WTC11 (cell line): ENCODE measurements around the gene GFY. TPM values are rescaled to one million over a fixed set of nuclear protein-coding genes. Genes with fewer than 3 reads are reported as not detected.
A peak's percentile ranks its signal among the peaks of the same experiment; 100 is the strongest.

ENCODE experiments used
- ATAC-seq: fragments of 200-7000 bp; cut with Tn5 transposase; 2 replicates; pipeline ENCODE4 v1.10.0; 2021; ENCODE audit warnings: mild to moderate bottlenecking, moderate library complexity
- Bru-seq: library from RNA; stranded (reverse); fragments of 400-500 nt; gene quantifications from one replicate; lab custom pipeline; 2021; lab: Mats Ljungman, UMichigan
- CTCF ChIA-PET: fragments of 300-600 bp; sonication (Branson Sonifier 250); formaldehyde crosslinking; loops from one replicate; lab custom pipeline; 2021; ENCODE audit warnings: antibody characterized with exemption; lab: Charles Lee
- POLR2A ChIA-PET: fragments of 350-600 bp; sonication (Branson Sonifier 250); formaldehyde crosslinking; loops from one replicate; lab custom pipeline; 2021; ENCODE audit warnings: antibody characterized with exemption; lab: Charles Lee
- DNase-seq: peaks from one replicate; pipeline ENCODE4 v3.0.0; 2021; ENCODE audit warnings: low spot score
- H3K27ac Mint-ChIP-seq: 2 replicates; pipeline ENCODE4 v1.8.0; 2021; ENCODE audit warnings: mixed read lengths
- H3K27me3 Mint-ChIP-seq: 2 replicates; pipeline ENCODE4 v1.8.0; 2021; ENCODE audit warnings: low read depth, mild to moderate bottlenecking, moderate library complexity, mixed read lengths
- H3K36me3 Mint-ChIP-seq: 2 replicates; pipeline ENCODE4 v1.8.0; 2021; ENCODE audit warnings: mixed read lengths
- H3K4me1 Mint-ChIP-seq: 2 replicates; pipeline ENCODE4 v1.8.0; 2022; ENCODE audit warnings: mixed read lengths
- H3K4me3 Mint-ChIP-seq: 2 replicates; pipeline ENCODE4 v1.8.0; 2021; ENCODE audit warnings: mild to moderate bottlenecking, moderate library complexity, mixed read lengths
- H3K9me3 Mint-ChIP-seq: 2 replicates; pipeline ENCODE4 v1.8.0; 2021; ENCODE audit warnings: mixed read lengths
- ATF1 ChIP-seq: sonication (generic); formaldehyde crosslinking; IDR thresholded peaks from 2 replicates; pipeline ENCODE4 v1.8.1; 2023; ENCODE audit warnings: mild to moderate bottlenecking, moderate library complexity, missing genetic modification reagents
- ATF6 ChIP-seq: sonication (generic); formaldehyde crosslinking; IDR thresholded peaks from 2 replicates; pipeline ENCODE4 v1.8.1; 2023; ENCODE audit warnings: mild to moderate bottlenecking, missing genetic modification reagents
- CBFB ChIP-seq: sonication (generic); formaldehyde crosslinking; IDR thresholded peaks from 2 replicates; pipeline ENCODE4 v1.8.1; 2022; ENCODE audit warnings: mild to moderate bottlenecking, low read depth, missing genetic modification reagents
- CREM ChIP-seq: sonication (generic); formaldehyde crosslinking; IDR thresholded peaks from 2 replicates; pipeline ENCODE4 v1.8.1; 2022; ENCODE audit warnings: mild to moderate bottlenecking, missing genetic modification reagents, moderate library complexity
- MAX ChIP-seq: sonication (generic); formaldehyde crosslinking; IDR thresholded peaks from 2 replicates; pipeline ENCODE4 v1.8.0; 2022; ENCODE audit warnings: mild to moderate bottlenecking, missing genetic modification reagents
- MXD4 ChIP-seq: fragments of 250-450 bp; sonication (Bioruptor Pico); IDR thresholded peaks from 2 replicates; pipeline ENCODE4 v1.8.0; 2021; ENCODE audit warnings: mild to moderate bottlenecking, moderate library complexity, borderline replicate concordance
- NFYB ChIP-seq: sonication (generic); formaldehyde crosslinking; conservative IDR thresholded peaks from 2 replicates; pipeline ENCODE4 v1.8.0; 2022; ENCODE audit warnings: low read depth, missing genetic modification reagents
- PRRX2 ChIP-seq: fragments of 250-450 bp; sonication (Bioruptor Pico); IDR thresholded peaks from 2 replicates; pipeline ENCODE4 v1.8.0; 2021; ENCODE audit warnings: mild to moderate bottlenecking
- RELA ChIP-seq: sonication (generic); formaldehyde crosslinking; IDR thresholded peaks from 2 replicates; pipeline ENCODE4 v1.8.1; 2022; ENCODE audit warnings: missing genetic modification reagents, mild to moderate bottlenecking, borderline replicate concordance
- RORB ChIP-seq: fragments of 250-450 bp; sonication (Bioruptor Pico); IDR thresholded peaks from 2 replicates; pipeline ENCODE4 v1.9.0; 2021; ENCODE audit warnings: mild to moderate bottlenecking
- TEAD1 ChIP-seq: sonication (generic); formaldehyde crosslinking; IDR thresholded peaks from 2 replicates; pipeline ENCODE4 v1.8.0; 2022; ENCODE audit warnings: mild to moderate bottlenecking, missing genetic modification reagents
- TEAD4 ChIP-seq: sonication (generic); formaldehyde crosslinking; IDR thresholded peaks from 2 replicates; pipeline ENCODE4 v1.8.0; 2022; ENCODE audit warnings: mild to moderate bottlenecking, missing genetic modification reagents
- ZNF138 ChIP-seq: sonication (generic); formaldehyde crosslinking; conservative IDR thresholded peaks from 2 replicates; pipeline ENCODE4 v1.8.1; 2022; ENCODE audit warnings: mild to moderate bottlenecking, moderate library complexity, missing genetic modification reagents
- ZNF423 ChIP-seq: fragments of 250-450 bp; sonication (Bioruptor Pico); IDR thresholded peaks from 2 replicates; pipeline ENCODE4 v2.1.2; 2022; ENCODE audit warnings: mild to moderate bottlenecking, moderate library complexity
- ZNF512 ChIP-seq: sonication (generic); formaldehyde crosslinking; IDR thresholded peaks from 2 replicates; pipeline ENCODE4 v1.8.1; 2022; ENCODE audit warnings: missing genetic modification reagents, borderline replicate concordance
- long read RNA-seq, 3 experiments: library from RNA in 1 of 3; library from capped mRNA in 1 of 3; library from polyadenylated mRNA in 1 of 3; unstranded in 2 of 3; stranded (forward) in 1 of 3; transcript quantifications; one replicate each; pipeline ENCODE4 v2.0.0, GENCODE V29; 2021
- total RNA-seq: library from RNA; stranded (reverse); gene quantifications from 3 replicates; pipeline ENCODE4 v1.2.3, GENCODE V29; 2021
- TF ChIP-seq, protein P1 (sequence below): sonication (generic); formaldehyde crosslinking; IDR thresholded peaks from 2 replicates; pipeline ENCODE4 v1.8.1; 2023; ENCODE audit warnings: mild to moderate bottlenecking, missing genetic modification reagents, moderate library complexity
- TF ChIP-seq, protein P2 (sequence below): fragments of 250-450 bp; sonication (Bioruptor Pico); IDR thresholded peaks from 2 replicates; pipeline ENCODE4 v1.9.0; 2021; ENCODE audit warnings: mild to moderate bottlenecking, borderline replicate concordance
- TF ChIP-seq, protein P3 (sequence below): sonication (generic); formaldehyde crosslinking; IDR thresholded peaks from 2 replicates; pipeline ENCODE4 v1.8.1; 2022; ENCODE audit warnings: mild to moderate bottlenecking, missing genetic modification reagents, moderate library complexity, borderline replicate concordance

The GFY gene, protein sequence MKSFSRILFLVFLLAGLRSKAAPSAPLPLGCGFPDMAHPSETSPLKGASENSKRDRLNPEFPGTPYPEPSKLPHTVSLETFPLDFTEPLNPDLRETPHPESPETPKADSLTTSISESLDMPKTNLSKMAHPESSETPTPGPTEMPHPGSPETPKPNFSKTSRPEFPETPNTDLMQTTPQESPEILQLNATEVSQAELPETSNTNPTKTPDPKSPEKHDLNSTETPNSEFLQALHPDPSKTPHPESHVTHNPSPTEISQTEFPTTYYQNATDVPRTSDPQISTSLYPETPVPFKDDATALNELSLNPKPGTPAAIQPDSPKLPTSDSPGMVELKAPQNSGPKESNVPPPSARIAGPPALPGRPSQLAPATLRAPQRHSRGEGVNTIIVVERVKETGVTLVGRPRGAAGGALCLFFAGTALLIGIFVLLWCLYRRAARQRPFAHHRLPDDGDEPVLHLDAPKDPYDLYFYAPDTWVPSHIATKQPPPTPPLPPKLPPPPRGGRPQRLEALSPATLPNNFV
- 0.85 to 1.4 TPM (median 0.87 TPM) in 3 replicates for total RNA-seq
- Bru-seq, nascent RNA = percentile 26 among the genes with signal in this experiment
- long read RNA-seq, experiment 1, partial matches to known transcripts = 1 of 1 reads
- long read RNA-seq, experiment 1, other reads (novel, unspliced or antisense) = 0 of 1 reads
- long read RNA-seq, experiment 2, partial matches to known transcripts = 2 of 2 reads
- long read RNA-seq, experiment 2, other reads (novel, unspliced or antisense) = 0 of 2 reads
- long read RNA-seq, experiment 3, partial matches to known transcripts = 1 of 1 reads
- long read RNA-seq, experiment 3, other reads (novel, unspliced or antisense) = 0 of 1 reads

- CTCF ChIA-PET = interaction anchor here (0.5 to 4.5 kb wide), 14 partner anchors 11 to 1001 kb away, joined by 3 to 34 read pairs (median 4); partner anchors contain the start of genes ALDH16A1 and SLC17A7
- DNase-seq = no peak
- POLR2A ChIA-PET = interaction anchor here (0.7 to 1.1 kb wide), 2 partner anchors 11 to 63 kb away, joined by 3 to 4 read pairs; partner anchors contain the start of gene TEAD2
- no peaks in the 10 kb centered on the region for H3K36me3 Mint-ChIP-seq
- peak within 1 kb of the TSS; percentile 68 for H3K4me3 Mint-ChIP-seq
- no peak for TF ChIP-seq CREM (CRISPR knock-in tag)
- TF ChIP-seq ZNF423 (CRISPR knock-in tag) = no peak
- TF ChIP-seq ZNF138 = no peak
- no peak for TF ChIP-seq MAX (CRISPR knock-in tag)
- TF ChIP-seq ZNF512 = no peak
- TF ChIP-seq, all 79 proteins: peak for 0
- Mint-ChIP-seq H3K4me1 (peaks cover 74% of the 10 kb centered on the region), H3K27ac (no peak within 1 kb of the TSS), H3K27me3 (peaks cover 98% of the 10 kb centered on the region), H3K9me3 (no peaks in the 10 kb centered on the region)
- ATAC-seq = no peak
Measured at GRCh38 chr19:49425178-49425577, at the start of gene GFY. Gene GFY (plus strand): TSS chr19:49425388. CDS start chr19:49426431, 1,043 bp downstream.

GRCh38 chr19:49378512-49378911, 46.7 kb upstream of the GFY start:
- CTCF ChIA-PET = no interaction called here
- Mint-ChIP-seq H3K9me3 (peaks cover 14% of the 10 kb centered on the region), H3K4me1 (peaks cover 3% of the 10 kb centered on the region; the same call in 1 of the 2 replicates)

More at GRCh38 chr19:49378512-49378911, 46.7 kb upstream of the GFY start:
- H3K27me3 Mint-ChIP-seq = peaks cover 24% of the 10 kb centered on the region
- H3K27ac Mint-ChIP-seq = no peak overlapping the region
- POLR2A ChIA-PET = interaction anchor here (0.6 kb wide), 1 partner anchor 35 kb away, joined by 4 read pairs; no protein-coding TSS in a partner anchor
- TF ChIP-seq RORB (CRISPR knock-in tag) (no peak), MXD4 (CRISPR knock-in tag) (no peak), ATF6 (CRISPR knock-in tag) (no peak), TEAD4 (CRISPR knock-in tag) (no peak), CBFB (no peak), TEAD1 (no peak), ATF1 (CRISPR knock-in tag) (no peak), PRRX2 (CRISPR knock-in tag) (no peak), NFYB (CRISPR knock-in tag) (no peak), RELA (CRISPR knock-in tag) (no peak)
- TF ChIP-seq, protein P1, sequence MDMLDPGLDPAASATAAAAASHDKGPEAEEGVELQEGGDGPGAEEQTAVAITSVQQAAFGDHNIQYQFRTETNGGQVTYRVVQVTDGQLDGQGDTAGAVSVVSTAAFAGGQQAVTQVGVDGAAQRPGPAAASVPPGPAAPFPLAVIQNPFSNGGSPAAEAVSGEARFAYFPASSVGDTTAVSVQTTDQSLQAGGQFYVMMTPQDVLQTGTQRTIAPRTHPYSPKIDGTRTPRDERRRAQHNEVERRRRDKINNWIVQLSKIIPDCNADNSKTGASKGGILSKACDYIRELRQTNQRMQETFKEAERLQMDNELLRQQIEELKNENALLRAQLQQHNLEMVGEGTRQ (CRISPR knock-in tag) = no peak
- TF ChIP-seq, protein P2, sequence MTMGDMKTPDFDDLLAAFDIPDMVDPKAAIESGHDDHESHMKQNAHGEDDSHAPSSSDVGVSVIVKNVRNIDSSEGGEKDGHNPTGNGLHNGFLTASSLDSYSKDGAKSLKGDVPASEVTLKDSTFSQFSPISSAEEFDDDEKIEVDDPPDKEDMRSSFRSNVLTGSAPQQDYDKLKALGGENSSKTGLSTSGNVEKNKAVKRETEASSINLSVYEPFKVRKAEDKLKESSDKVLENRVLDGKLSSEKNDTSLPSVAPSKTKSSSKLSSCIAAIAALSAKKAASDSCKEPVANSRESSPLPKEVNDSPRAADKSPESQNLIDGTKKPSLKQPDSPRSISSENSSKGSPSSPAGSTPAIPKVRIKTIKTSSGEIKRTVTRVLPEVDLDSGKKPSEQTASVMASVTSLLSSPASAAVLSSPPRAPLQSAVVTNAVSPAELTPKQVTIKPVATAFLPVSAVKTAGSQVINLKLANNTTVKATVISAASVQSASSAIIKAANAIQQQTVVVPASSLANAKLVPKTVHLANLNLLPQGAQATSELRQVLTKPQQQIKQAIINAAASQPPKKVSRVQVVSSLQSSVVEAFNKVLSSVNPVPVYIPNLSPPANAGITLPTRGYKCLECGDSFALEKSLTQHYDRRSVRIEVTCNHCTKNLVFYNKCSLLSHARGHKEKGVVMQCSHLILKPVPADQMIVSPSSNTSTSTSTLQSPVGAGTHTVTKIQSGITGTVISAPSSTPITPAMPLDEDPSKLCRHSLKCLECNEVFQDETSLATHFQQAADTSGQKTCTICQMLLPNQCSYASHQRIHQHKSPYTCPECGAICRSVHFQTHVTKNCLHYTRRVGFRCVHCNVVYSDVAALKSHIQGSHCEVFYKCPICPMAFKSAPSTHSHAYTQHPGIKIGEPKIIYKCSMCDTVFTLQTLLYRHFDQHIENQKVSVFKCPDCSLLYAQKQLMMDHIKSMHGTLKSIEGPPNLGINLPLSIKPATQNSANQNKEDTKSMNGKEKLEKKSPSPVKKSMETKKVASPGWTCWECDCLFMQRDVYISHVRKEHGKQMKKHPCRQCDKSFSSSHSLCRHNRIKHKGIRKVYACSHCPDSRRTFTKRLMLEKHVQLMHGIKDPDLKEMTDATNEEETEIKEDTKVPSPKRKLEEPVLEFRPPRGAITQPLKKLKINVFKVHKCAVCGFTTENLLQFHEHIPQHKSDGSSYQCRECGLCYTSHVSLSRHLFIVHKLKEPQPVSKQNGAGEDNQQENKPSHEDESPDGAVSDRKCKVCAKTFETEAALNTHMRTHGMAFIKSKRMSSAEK (CRISPR knock-in tag) = no peak
- TF ChIP-seq, protein P3, sequence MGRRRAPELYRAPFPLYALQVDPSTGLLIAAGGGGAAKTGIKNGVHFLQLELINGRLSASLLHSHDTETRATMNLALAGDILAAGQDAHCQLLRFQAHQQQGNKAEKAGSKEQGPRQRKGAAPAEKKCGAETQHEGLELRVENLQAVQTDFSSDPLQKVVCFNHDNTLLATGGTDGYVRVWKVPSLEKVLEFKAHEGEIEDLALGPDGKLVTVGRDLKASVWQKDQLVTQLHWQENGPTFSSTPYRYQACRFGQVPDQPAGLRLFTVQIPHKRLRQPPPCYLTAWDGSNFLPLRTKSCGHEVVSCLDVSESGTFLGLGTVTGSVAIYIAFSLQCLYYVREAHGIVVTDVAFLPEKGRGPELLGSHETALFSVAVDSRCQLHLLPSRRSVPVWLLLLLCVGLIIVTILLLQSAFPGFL (CRISPR knock-in tag) = no peak
- DNase-seq = no peak
- no peak overlapping the region for H3K4me3 Mint-ChIP-seq
- peaks cover 2% of the 10 kb centered on the region; the same call in 1 of the 2 replicates for H3K36me3 Mint-ChIP-seq
- ATAC-seq = no peak
